ENCODE measurements around the gene ATF7IP2. TPM values are rescaled to one million over a fixed set of nuclear protein-coding genes. Genes with fewer than 3 reads are reported as not detected.
"Not testable (repeated sequence)": the region's sequence is repeated elsewhere in the genome, so short reads cannot be mapped to it uniquely, and the experiment has no call there.

The ATF7IP2 gene
- total RNA-seq, 1 donor from 2014 or later, result 43.0 TPM

GRCh38 chr16:10497132-10498101 is 111.6 kb downstream of the ATF7IP2 start:
- intact Hi-C loops (cut with DNase I), result no loop called here
- DNase-seq (ENCODE audit: missing footprints) (no peak), ATAC-seq (no peak)

- DNase-seq (ENCODE audit: missing footprints), result no peak
- intact Hi-C loops (cut with DNase I), result no loop called here
- ATAC-seq, result no peak
Measured at GRCh38 chr16:10500582-10500981, 114.7 kb downstream of the ATF7IP2 start.

GRCh38 chr16:10501016-10501607 is 115.3 kb downstream of the ATF7IP2 start:
- intact Hi-C loops (cut with DNase I), result no loop called here
- no peak for DNase-seq (ENCODE audit: missing footprints)
- ATAC-seq, result no peak

GRCh38 chr16:10502776-10503175 is 116.9 kb downstream of the ATF7IP2 start:
- ATAC-seq, result no peak
- no peak for DNase-seq (ENCODE audit: missing footprints)
- intact Hi-C loops (cut with DNase I), result no loop called here

GRCh38 chr16:10504404-10504885 is 118.6 kb downstream of the ATF7IP2 start:
- DNase-seq (ENCODE audit: missing footprints) (no peak), ATAC-seq (no peak)
- intact Hi-C loops (cut with DNase I), result no loop called here

- ATAC-seq; DNase-seq (ENCODE audit: missing footprints): not testable (repeated sequence)
- intact Hi-C loops (cut with DNase I), result loop anchor here (5.0 kb wide), 1 partner anchor 248 kb away; no protein-coding TSS in a partner anchor
Measured at GRCh38 chr16:10505286-10505685, 119.4 kb downstream of the ATF7IP2 start.

GRCh38 chr16:10509534-10510025 is 123.7 kb downstream of the ATF7IP2 start:
- ATAC-seq (peak; percentile 92), DNase-seq (ENCODE audit: missing footprints) (no peak)
- intact Hi-C loops (cut with DNase I), result loop anchor here (1.0 to 10.0 kb wide), 4 partner anchors 165 to 405 kb away; no protein-coding TSS in a partner anchor

- DNase-seq (ENCODE audit: missing footprints) (no peak), ATAC-seq (no peak)
- intact Hi-C loops (cut with DNase I), result loop anchor here (10.0 kb wide), 2 partner anchors 165 to 405 kb away; no protein-coding TSS in a partner anchor
Measured at GRCh38 chr16:10510279-10510678, 124.4 kb downstream of the ATF7IP2 start.

GRCh38 chr16:10511829-10512228 is 126.0 kb downstream of the ATF7IP2 start:
- intact Hi-C loops (cut with DNase I), result loop anchor here (10.0 kb wide), 2 partner anchors 163 to 403 kb away; no protein-coding TSS in a partner anchor
- no peak for DNase-seq (ENCODE audit: missing footprints)
- ATAC-seq, result no peak

GRCh38 chr16:10514369-10515055 is 128.7 kb downstream of the ATF7IP2 start:
- no peak for DNase-seq (ENCODE audit: missing footprints)
- intact Hi-C loops (cut with DNase I), result loop anchor here (1.0 to 10.0 kb wide), 3 partner anchors 160 to 400 kb away; no protein-coding TSS in a partner anchor
- ATAC-seq, result peak; percentile 44

- intact Hi-C loops (cut with DNase I), result loop anchor here (10.0 kb wide), 2 partner anchors 157 to 397 kb away; no protein-coding TSS in a partner anchor
- no peak for DNase-seq (ENCODE audit: missing footprints)
- ATAC-seq, result peak; percentile 33
Measured at GRCh38 chr16:10517868-10518267, 132.0 kb downstream of the ATF7IP2 start.

- ATAC-seq, result no peak
- DNase-seq (ENCODE audit: missing footprints), result no peak
- intact Hi-C loops (cut with DNase I), result loop anchor here (10.0 kb wide), 2 partner anchors 156 to 396 kb away; no protein-coding TSS in a partner anchor
Measured at GRCh38 chr16:10518479-10519041, 132.7 kb downstream of the ATF7IP2 start.

GRCh38 chr16:10519297-10519696 is 133.4 kb downstream of the ATF7IP2 start:
- intact Hi-C loops (cut with DNase I), result loop anchor here (10.0 kb wide), 2 partner anchors 156 to 396 kb away; no protein-coding TSS in a partner anchor
- ATAC-seq (no peak), DNase-seq (ENCODE audit: missing footprints) (no peak)

- DNase-seq (ENCODE audit: missing footprints) (no peak), ATAC-seq (no peak)
- intact Hi-C loops (cut with DNase I), result loop anchor here (10.0 kb wide), 2 partner anchors 155 to 395 kb away; no protein-coding TSS in a partner anchor
Measured at GRCh38 chr16:10519929-10520868, 134.3 kb downstream of the ATF7IP2 start.

- intact Hi-C loops (cut with DNase I), result loop anchor here (1.0 kb wide), 1 partner anchor 59 kb away; the partner anchor contains the start of gene EMP2
- ATAC-seq (no peak), DNase-seq (ENCODE audit: missing footprints) (no peak)
Measured at GRCh38 chr16:10520869-10521578, 135.2 kb downstream of the ATF7IP2 start.

- ATAC-seq, result peak; percentile 57
- DNase-seq (ENCODE audit: missing footprints), result no peak
- intact Hi-C loops (cut with DNase I), result loop anchor here (1.0 kb wide), 1 partner anchor 59 kb away; the partner anchor contains the start of gene EMP2
Measured at GRCh38 chr16:10521681-10522274, 135.9 kb downstream of the ATF7IP2 start.

All from Right ventricle myocardium inferior (tissue), 1 donor.